OCI-LY3 (cell line): ENCODE data around the gene SERPINA4.

Experiments used
- H2AFZ ChIP-seq: fragments of 200-600, 300-600 bp; shearing (Covaris generic); 2 replicates; pipeline ENCODE4 v1.6.0; 2014; ENCODE audit warnings: antibody characterized with exemption, low read depth, low read length
- H3K27ac ChIP-seq: fragments of 200-600, 300-600 bp; sonication (generic); 2 replicates; pipeline ENCODE4 v1.5.1; 2014; ENCODE audit warnings: mild to moderate bottlenecking, low read length, moderate library complexity, mixed read lengths
- H3K27me3 ChIP-seq: fragments of 200-600, 300-600 bp; sonication (generic); 2 replicates; pipeline ENCODE4 v1.6.1; 2014; ENCODE audit warnings: low read depth, low read length, mixed read lengths
- H3K36me3 ChIP-seq: fragments of 200-600, 300-600 bp; sonication (generic); replicated peaks from 2 replicates; pipeline ENCODE3; 2014; ENCODE audit warnings: low read depth, low read length, mixed read lengths
- H3K4me1 ChIP-seq: fragments of 300-600, 200-600 bp; sonication (generic); 2 replicates; pipeline ENCODE4 v1.6.1; 2014; ENCODE audit warnings: low read length, mixed read lengths
- H3K4me2 ChIP-seq: fragments of 200-600, 300-600 bp; sonication (generic); 2 replicates; pipeline ENCODE4 v1.6.1; 2014; ENCODE audit warnings: low read length, mixed read lengths
- H3K4me3 ChIP-seq: fragments of 300-600, 200-600 bp; sonication (generic); 2 replicates; pipeline ENCODE4 v1.5.1; 2014; ENCODE audit warnings: antibody characterized with exemption, mild to moderate bottlenecking, low read length, moderate library complexity
- H3K79me2 ChIP-seq: fragments of 300-600, 200-600 bp; shearing (Covaris generic); 2 replicates; pipeline ENCODE4 v1.6.1; 2014; ENCODE audit warnings: mild to moderate bottlenecking, low read length, mixed read lengths
- H3K9ac ChIP-seq: fragments of 300-600, 200-600 bp; shearing (Covaris generic); 2 replicates; pipeline ENCODE4 v1.6.0; 2014; ENCODE audit warnings: mild to moderate bottlenecking, low read length, moderate library complexity
- H3K9me3 ChIP-seq: fragments of 200-600, 300-600 bp; shearing (Covaris generic); 2 replicates; pipeline ENCODE4 v1.6.1; 2014; ENCODE audit warnings: low read length, mixed read lengths; ENCODE audit not compliant: insufficient read depth
- H4K20me1 ChIP-seq: fragments of 200-600, 300-600 bp; sonication (generic); 2 replicates; pipeline ENCODE4 v1.6.1; 2016; ENCODE audit warnings: low read length, mixed read lengths; ENCODE audit not compliant: insufficient read depth
- CTCF ChIP-seq: fragments of 200-600, 300-600 bp; sonication (generic); IDR thresholded peaks from 2 replicates; pipeline ENCODE4 v1.5.1; 2014; ENCODE audit warnings: antibody characterized with exemption, low read length, low read depth
- EZH2phosphoT487 ChIP-seq: fragments of 200-600 bp; shearing (Covaris generic); IDR thresholded peaks from 2 replicates; pipeline ENCODE4 v1.6.1; 2018; ENCODE audit warnings: antibody characterized with exemption, mixed run types, low read depth

SERPINA4 gene

GRCh38 chr14:94547151-94547680, 14.0 kb upstream of the SERPINA4 start:
- H4K20me1 ChIP-seq: no peaks in the 10 kb centered on the region
- no peak for TF ChIP-seq CTCF
- TF ChIP-seq EZH2phosphoT487: no peak
- no peak overlapping the region for H3K27ac ChIP-seq
- no peaks in the 10 kb centered on the region for H3K36me3 ChIP-seq
- H3K9me3 ChIP-seq: no peaks in the 10 kb centered on the region
- peaks cover 7% of the 10 kb centered on the region; the same call in 1 of the 2 replicates for H3K27me3 ChIP-seq
- H3K79me2 ChIP-seq: no peaks in the 10 kb centered on the region
- H3K9ac ChIP-seq: no peak overlapping the region
- H3K4me3 ChIP-seq: no peak overlapping the region
- H3K4me1 ChIP-seq: peaks cover 4% of the 10 kb centered on the region
- H3K4me2 ChIP-seq: no peak overlapping the region
- H2AFZ ChIP-seq: no peak overlapping the region

DNA sequence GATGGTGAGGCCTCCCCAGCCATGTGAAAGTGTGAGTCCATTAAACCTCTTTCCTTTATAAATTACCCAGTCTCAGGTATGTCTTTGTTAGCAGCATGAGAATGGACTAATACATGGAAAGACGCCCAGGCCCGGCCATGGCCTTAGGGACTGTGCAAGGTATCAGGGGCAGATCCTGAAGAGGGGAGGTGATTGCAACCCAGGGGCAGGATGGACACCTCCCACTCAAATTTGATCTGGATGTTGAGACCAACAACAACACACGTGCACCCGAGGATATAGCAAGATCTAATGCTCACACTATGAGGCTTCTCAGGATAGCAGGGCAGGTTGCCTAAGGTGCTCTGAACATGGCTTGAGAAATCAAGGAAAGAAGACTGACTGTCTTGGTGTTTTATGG, 13.5 kb upstream of the SERPINA4 start:
- Histone ChIP-seq H3K9me3 (no peaks in the 10 kb centered on the region), H3K27me3 (peaks cover 8% of the 10 kb centered on the region; the same call in 1 of the 2 replicates), H3K4me1 (no peaks in the 10 kb centered on the region; the same call in 1 of the 2 replicates), H2AFZ (no peak overlapping the region), H3K79me2 (no peaks in the 10 kb centered on the region), H4K20me1 (no peaks in the 10 kb centered on the region), H3K4me2 (no peak overlapping the region), H3K4me3 (no peak overlapping the region), H3K36me3 (no peaks in the 10 kb centered on the region), H3K27ac (no peak overlapping the region), H3K9ac (no peak overlapping the region)
- no peak for TF ChIP-seq EZH2phosphoT487
- no peak for TF ChIP-seq CTCF

GRCh38 chr14:94548131-94548998, 12.9 kb upstream of the SERPINA4 start:
- Histone ChIP-seq H3K4me1 (no peaks in the 10 kb centered on the region; the same call in 1 of the 2 replicates), H3K27ac (no peak overlapping the region), H3K27me3 (peaks cover 8% of the 10 kb centered on the region; the same call in 1 of the 2 replicates), H3K9ac (no peak overlapping the region), H4K20me1 (no peaks in the 10 kb centered on the region), H2AFZ (no peak overlapping the region), H3K9me3 (no peaks in the 10 kb centered on the region), H3K4me3 (no peak overlapping the region), H3K36me3 (no peaks in the 10 kb centered on the region), H3K79me2 (no peaks in the 10 kb centered on the region), H3K4me2 (no peak overlapping the region)
- TF ChIP-seq CTCF (no peak), EZH2phosphoT487 (no peak)
